Upper lobe of left lung (tissue), 4 donors: ENCODE measurements around the gene LIX1L.

Experiments used
- CTCF ChIP-seq, 6 experiments: fragments of 450-650 bp in 4 of 6; fragments of 200-600 bp in 2 of 6; sonication (generic) in 2 of 6; IDR thresholded peaks; one replicate each; pipeline ENCODE4 v1.5.1; 2016 to 2019; ENCODE audit warnings: antibody characterized with exemption in 6 of 6
- EP300 ChIP-seq, 4 donors: sonication (generic); formaldehyde crosslinking; IDR thresholded peaks; one replicate each; pipeline ENCODE4 v1.5.1; 2017; ENCODE audit warnings: antibody characterized with exemption in 4 of 4, control low read depth in 2 of 4
- POLR2A ChIP-seq, 4 donors: fragments of 450-650 bp; IDR thresholded peaks; one replicate each; pipeline ENCODE4 v1.5.1; 2016 to 2017; ENCODE audit warnings: antibody characterized with exemption in 4 of 4, mild to moderate bottlenecking in 2 of 4
- POLR2AphosphoS5 ChIP-seq, 2 donors: sonication (generic); formaldehyde crosslinking; IDR thresholded peaks; one replicate each; pipeline ENCODE4 v1.5.1; 2017; ENCODE audit warnings: antibody characterized with exemption in 2 of 2

- TF ChIP-seq CTCF (IDR thresholded peaks at IDR 0.05) (no peak), POLR2A (IDR thresholded peaks at IDR 0.05) (no peak), EP300 (IDR thresholded peaks at IDR 0.05) (no peak), POLR2AphosphoS5 (IDR thresholded peaks at IDR 0.05) (no peak)
These were observed 14.9 kb downstream of the LIX1L start for GRCh38 chr1:145942871-145943270.
